ENCODE results near the gene SMYD3. TPM values are rescaled to one million over a fixed set of nuclear protein-coding genes. Genes with fewer than 3 reads are reported as not detected.
"Not testable (repeated sequence)": the region's sequence is repeated elsewhere in the genome, so short reads cannot be mapped to it uniquely, and the experiment has no call there.

The SMYD3 gene
- total RNA-seq, 1 donor from 2014 or later = 8.2 TPM

DNA sequence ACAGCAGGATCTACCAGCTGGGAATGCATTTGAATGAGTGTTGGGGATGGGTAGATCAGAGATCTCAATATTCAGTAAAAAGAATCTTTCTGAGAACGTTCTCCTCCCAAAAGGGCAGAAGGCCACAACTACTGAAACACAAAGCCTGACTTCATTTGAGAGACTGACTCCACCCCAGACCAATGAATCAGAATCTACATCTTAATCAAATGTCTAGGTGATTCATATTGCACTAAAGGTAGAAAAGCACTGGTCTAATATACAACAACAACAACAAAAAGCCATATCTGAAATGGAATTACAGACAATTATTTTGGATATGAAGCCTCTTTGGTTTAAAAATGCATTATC lies 123.9 kb downstream of the SMYD3 start:
- intact Hi-C loops (cut with micrococcal nuclease) = no loop called here
- DNase-seq (no peak), ATAC-seq (no peak)

GRCh38 chr1:246382589-246383238 lies 124.4 kb downstream of the SMYD3 start:
- ATAC-seq = no peak
- no peak for DNase-seq
- intact Hi-C loops (cut with micrococcal nuclease) = no loop called here

GRCh38 chr1:246381452-246381851 lies 125.6 kb downstream of the SMYD3 start:
- DNase-seq = no peak
- ATAC-seq = no peak
- intact Hi-C loops (cut with micrococcal nuclease) = no loop called here

GRCh38 chr1:246377625-246378153 lies 129.4 kb downstream of the SMYD3 start:
- no peak for DNase-seq
- intact Hi-C loops (cut with micrococcal nuclease) = no loop called here
- no peak for ATAC-seq

- no peak for DNase-seq
- no peak for ATAC-seq
- intact Hi-C loops (cut with micrococcal nuclease) = no loop called here
These were observed 133.1 kb downstream of the SMYD3 start for GRCh38 chr1:246373828-246374569.

- intact Hi-C loops (cut with micrococcal nuclease) = no loop called here
- DNase-seq (peak; percentile 46), ATAC-seq (peak; percentile 19)
These were observed 134.5 kb downstream of the SMYD3 start for GRCh38 chr1:246372559-246372958.

DNA sequence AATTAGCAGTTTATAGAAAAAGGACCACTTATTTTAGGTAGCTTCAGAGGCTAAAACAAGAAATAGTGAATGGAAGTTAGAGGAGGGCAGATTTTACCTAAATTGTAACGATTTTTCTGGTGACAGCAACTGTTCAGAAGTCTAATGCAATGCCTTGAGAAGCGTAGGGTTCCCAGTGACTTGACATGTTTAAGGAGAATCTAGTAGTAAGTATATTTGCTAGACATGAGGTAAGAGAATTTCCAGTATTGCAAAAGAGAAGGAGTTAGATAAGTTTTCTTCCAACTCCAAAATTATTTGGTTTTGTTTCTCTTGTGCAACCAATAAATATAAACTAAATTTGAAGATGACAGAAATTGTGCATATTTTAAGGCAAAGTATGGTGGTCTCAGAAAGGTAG lies 140.0 kb downstream of the SMYD3 start:
- DNase-seq = no peak
- intact Hi-C loops (cut with micrococcal nuclease) = no loop called here
- ATAC-seq = no peak

GRCh38 chr1:246365708-246366107 lies 141.4 kb downstream of the SMYD3 start:
- intact Hi-C loops (cut with micrococcal nuclease) = no loop called here
- DNase-seq (no peak), ATAC-seq (no peak)

DNA sequence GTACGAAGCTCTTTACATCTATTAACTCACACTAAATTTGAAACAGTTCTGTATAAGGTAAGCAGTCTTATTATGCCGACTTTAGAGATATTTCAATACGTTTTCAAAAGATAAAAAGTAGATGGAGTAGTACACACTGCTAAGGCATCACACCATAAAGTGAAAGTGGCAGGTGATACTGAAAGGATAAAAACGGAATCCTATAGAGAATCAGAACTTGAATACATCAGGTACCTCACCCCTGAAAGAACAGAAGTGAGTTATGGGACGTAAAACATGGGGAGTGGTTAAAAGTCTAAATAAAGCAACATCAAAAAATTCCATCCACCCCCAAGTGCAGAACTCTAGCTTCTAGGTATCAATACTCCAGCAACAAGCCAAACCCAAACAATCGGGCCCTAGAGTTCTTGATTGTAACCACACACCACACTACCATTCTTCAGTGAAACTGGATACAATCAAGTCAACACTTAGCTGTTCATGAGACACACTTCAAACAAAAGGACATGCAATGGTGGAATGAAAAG lies 142.6 kb downstream of the SMYD3 start:
- no peak for DNase-seq
- ATAC-seq = no peak
- intact Hi-C loops (cut with micrococcal nuclease) = no loop called here

DNA sequence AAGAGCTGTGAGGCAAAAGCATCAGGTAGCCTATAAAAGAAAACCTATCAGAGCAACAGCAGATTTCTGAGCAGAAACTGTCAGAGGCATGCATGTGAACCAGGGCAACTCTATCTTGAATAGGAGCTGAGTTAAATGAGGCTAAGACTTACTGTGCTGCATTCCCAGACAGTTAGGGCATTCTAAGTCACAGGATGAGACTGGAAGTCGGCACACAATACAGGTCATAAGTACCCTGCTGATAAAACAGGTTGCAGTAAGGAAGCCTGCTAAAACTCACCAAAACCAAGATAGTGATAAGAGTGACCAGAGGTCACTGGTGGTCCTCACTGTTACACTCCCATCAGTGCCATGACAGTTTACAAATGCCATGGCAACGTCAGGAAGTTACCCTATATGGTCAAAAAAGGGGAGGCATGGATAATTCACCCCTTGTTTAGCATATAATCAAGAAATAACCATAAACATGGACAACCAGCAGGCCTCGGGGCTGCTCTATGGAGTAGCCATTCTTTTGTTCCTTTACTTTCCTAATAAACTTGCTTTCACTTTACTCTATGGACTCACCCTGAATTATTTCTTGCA lies 150.0 kb downstream of the SMYD3 start:
- DNase-seq; ATAC-seq; intact Hi-C loops (cut with micrococcal nuclease): not testable (repeated sequence)

DNA sequence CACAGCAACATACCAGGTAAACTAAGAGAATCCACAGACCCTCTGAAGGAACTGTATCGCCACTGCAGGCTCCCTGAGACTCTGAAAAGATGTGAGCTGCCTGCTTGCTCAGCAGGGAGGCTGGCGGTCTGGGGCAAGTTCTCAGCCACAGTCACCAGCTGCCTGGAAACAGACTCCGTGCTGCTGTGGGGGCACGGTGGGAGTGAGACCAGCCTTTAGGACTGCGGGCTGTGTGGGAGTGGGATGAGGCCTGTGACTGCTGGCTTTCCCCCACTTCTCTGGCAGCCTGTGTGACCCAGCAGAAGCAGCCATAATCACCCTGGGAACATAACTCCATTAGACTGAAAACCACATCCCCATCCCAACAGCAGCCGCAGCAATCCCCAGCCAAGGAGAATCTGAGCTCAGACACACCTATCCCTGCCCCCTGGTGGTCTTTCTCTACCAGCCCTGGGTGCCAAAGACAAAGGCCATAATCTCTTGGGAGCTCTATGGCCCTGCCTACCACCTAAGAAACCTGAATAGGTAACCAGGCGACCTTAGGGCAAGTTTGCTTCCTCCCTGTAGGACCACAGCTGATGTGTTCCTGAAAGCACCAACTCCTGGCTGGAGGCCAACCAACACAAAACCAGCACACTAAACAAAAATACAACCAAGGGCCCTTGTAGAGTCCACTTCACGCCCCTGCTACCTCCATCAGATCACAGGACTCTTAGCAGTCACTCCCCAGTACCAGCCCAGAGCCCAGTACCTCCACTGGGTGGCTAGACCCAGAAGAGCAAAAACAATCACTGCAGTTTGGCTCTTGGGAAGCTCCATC lies 151.5 kb downstream of the SMYD3 start:
- no peak for DNase-seq
- ATAC-seq = no peak
- intact Hi-C loops (cut with micrococcal nuclease) = no loop called here

DNA sequence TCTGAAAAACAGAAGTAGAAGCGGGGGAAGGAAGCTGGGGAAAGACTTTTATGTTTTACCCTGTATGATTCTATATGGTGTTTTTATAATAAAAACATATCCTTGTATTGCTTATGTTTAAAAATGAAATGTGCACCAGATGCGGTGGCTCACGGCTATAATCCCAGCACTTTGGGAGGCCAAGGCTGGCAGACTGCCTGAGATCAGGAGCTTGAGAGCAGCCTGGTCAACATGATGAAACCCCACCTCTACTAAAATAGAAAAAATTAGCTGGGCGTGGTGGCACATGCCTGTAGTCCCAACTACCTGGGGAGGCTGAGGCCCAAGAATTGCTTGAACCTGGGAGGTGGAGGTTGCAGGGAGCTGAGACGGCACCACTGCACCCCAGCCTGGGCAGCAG lies 155.4 kb downstream of the SMYD3 start:
- ATAC-seq = no peak
- intact Hi-C loops (cut with micrococcal nuclease) = no loop called here
- peak; percentile 39 for DNase-seq

GRCh38 chr1:246350745-246351144 lies 156.3 kb downstream of the SMYD3 start:
- no peak for DNase-seq

GRCh38 chr1:246343937-246344336 lies 163.1 kb downstream of the SMYD3 start:
- intact Hi-C loops (cut with micrococcal nuclease) = no loop called here
- no peak for DNase-seq
- no peak for ATAC-seq

More at GRCh38 chr1:246350745-246351144, 156.3 kb downstream of the SMYD3 start:
- intact Hi-C loops (cut with micrococcal nuclease) = no loop called here
- peak; percentile 61 for ATAC-seq

- no peak for ATAC-seq
- no peak for DNase-seq
- intact Hi-C loops (cut with micrococcal nuclease) = no loop called here
These were observed 163.8 kb downstream of the SMYD3 start for GRCh38 chr1:246343251-246343650.

DNA sequence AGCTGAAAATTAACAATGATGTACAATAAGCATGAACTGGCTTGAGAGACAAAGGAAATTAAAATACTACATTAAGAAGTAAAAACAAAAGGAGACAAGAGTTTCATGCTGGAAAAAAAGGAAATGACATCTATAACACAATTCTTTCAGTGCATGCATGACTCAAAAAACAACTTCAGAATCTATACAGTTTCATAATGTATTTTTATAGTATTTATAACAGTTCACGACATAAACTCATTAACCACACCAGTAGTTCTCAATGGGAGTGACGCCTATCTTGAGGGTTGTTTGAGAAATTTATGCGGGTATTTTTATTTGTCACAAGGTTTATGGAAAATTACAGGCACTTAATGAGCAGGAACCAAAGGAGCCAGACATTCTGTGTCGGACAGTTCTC lies 168.5 kb downstream of the SMYD3 start:
- intact Hi-C loops (cut with micrococcal nuclease) = no loop called here
- ATAC-seq (no peak), DNase-seq (no peak)

GRCh38 chr1:246338098-246338497 lies 169.0 kb downstream of the SMYD3 start:
- ATAC-seq (no peak), DNase-seq (no peak)
- intact Hi-C loops (cut with micrococcal nuclease) = no loop called here

- intact Hi-C loops (cut with micrococcal nuclease) = no loop called here
- ATAC-seq = no peak
- DNase-seq = no peak
These were observed 171.9 kb downstream of the SMYD3 start for GRCh38 chr1:246335151-246335550.

DNA sequence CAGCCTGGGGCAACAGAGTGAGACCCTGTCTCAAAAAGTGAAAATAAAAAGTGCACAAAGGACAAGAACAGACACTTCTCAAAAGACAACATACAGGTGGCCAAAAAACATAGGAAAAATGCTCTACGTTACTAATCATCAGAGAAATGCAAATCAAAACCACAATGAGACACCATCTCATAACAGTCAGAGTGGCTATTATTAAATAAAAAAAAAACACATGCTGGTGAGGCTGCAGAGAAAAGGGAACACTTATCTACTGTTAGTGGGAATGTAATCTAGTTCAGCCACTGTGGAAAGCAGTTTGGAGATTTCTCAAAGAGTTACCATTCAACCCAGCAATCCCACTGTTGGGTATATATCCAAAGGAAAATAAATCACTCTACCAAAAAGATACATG lies 173.2 kb downstream of the SMYD3 start:
- intact Hi-C loops (cut with micrococcal nuclease) = no loop called here
- ATAC-seq (no peak), DNase-seq (no peak)

Data from left ventricle myocardium superior (tissue), 1 donor.